Measurements from ENCODE around the gene TENT4A. TPM values are rescaled to one million over a fixed set of nuclear protein-coding genes. Genes with fewer than 3 reads are reported as not detected.

Gene TENT4A
- total and polyA plus RNA-seq, 2 experiments from 2014 or later: 6.7 to 27.0 TPM

DNA sequence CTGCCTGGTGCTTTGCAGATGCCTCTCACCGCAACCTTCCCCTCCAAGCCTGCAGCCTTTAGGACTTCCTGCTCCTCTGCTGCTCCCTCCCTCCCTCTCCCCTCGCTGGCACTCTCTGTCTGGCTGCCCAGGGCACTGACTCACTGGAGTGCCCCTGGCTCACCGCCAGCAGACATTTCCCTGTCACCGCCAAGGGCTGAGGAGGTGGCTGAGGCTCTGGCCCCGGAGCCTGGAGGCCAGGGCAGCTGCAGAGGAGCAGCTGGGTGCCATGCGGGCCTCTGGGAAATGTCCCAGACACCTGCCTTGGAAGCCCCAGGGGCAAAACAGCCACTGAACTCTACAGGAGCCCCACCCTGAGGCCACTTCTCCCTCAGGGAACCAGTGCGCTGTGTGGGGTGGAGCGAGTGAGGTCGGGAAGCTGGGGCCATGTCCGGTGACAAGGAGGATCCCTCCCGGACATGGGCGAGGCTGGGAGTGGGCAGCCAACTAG is 53.4 kb downstream of the TENT4A start:
- no peaks in the 10 kb centered on the region for H3K9me3 ChIP-seq (ENCODE audit: low read depth)
- TF ChIP-seq CTCF (IDR thresholded peaks at IDR 0.05; ENCODE audit: low read depth, low read length): no peak
- DNase-seq (ENCODE audit: low read depth in 1 of 2, low spot score in 1 of 2): peak; percentile 41 to 44
- no peaks in the 10 kb centered on the region for H3K27me3 ChIP-seq
- H3K36me3 ChIP-seq: no peaks in the 10 kb centered on the region
- H3K4me3 ChIP-seq: no peak overlapping the region
- H3K27ac ChIP-seq: no peak overlapping the region
- no peaks in the 10 kb centered on the region for H3K4me1 ChIP-seq (ENCODE audit: low read depth)

- H3K4me1 ChIP-seq (ENCODE audit: low read depth): no peaks in the 10 kb centered on the region
- no peaks in the 10 kb centered on the region for H3K27me3 ChIP-seq
- H3K4me3 ChIP-seq: no peak overlapping the region
- DNase-seq (ENCODE audit: low read depth in 1 of 2, low spot score in 1 of 2): no peak
- no peak overlapping the region for H3K27ac ChIP-seq
- H3K36me3 ChIP-seq: no peaks in the 10 kb centered on the region
- no peak for TF ChIP-seq CTCF (IDR thresholded peaks at IDR 0.05; ENCODE audit: low read depth, low read length)
- H3K9me3 ChIP-seq (ENCODE audit: low read depth): no peaks in the 10 kb centered on the region
Measured at GRCh38 chr5:6767481-6768063, 54.3 kb downstream of the TENT4A start.

DNA sequence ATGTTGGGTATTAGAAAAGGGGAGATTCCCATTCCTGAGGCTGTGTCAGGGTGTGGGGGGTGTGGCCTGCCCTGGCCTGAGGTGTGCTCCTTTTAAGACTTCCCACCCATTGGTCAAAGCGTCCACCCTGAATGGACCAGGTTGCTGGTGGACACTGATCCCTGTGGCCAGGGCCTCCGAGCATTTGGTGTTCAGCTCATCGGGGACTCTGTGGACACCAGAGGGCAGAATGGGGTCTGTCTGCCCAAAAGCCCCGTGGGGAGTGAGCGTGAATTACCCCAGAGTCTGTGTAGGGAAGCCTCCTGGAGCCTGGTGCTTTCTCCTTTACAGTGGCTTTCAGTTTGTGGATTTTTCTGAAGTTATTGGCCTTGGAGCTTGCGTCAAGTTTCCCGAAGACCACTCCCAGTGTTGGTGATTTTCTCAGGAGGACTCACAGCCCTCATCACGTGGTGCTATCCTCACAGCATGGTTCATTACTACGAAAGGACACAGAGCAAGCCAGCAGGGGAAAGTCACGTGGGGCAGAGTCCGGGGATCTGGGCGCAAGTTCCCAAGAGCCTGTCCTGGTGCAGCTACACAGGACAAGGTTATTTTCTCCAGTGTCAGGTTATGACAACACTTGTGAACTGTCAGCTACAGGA is 55.5 kb downstream of the TENT4A start:
- Histone ChIP-seq H3K4me1 (ENCODE audit: low read depth) (no peaks in the 10 kb centered on the region), H3K36me3 (no peaks in the 10 kb centered on the region), H3K4me3 (no peak overlapping the region), H3K9me3 (ENCODE audit: low read depth) (no peaks in the 10 kb centered on the region), H3K27ac (no peak overlapping the region), H3K27me3 (no peaks in the 10 kb centered on the region)
- DNase-seq (ENCODE audit: low read depth in 1 of 2, low spot score in 1 of 2): no peak
- TF ChIP-seq CTCF (IDR thresholded peaks at IDR 0.05; ENCODE audit: low read depth, low read length): peak; percentile 17

DNA sequence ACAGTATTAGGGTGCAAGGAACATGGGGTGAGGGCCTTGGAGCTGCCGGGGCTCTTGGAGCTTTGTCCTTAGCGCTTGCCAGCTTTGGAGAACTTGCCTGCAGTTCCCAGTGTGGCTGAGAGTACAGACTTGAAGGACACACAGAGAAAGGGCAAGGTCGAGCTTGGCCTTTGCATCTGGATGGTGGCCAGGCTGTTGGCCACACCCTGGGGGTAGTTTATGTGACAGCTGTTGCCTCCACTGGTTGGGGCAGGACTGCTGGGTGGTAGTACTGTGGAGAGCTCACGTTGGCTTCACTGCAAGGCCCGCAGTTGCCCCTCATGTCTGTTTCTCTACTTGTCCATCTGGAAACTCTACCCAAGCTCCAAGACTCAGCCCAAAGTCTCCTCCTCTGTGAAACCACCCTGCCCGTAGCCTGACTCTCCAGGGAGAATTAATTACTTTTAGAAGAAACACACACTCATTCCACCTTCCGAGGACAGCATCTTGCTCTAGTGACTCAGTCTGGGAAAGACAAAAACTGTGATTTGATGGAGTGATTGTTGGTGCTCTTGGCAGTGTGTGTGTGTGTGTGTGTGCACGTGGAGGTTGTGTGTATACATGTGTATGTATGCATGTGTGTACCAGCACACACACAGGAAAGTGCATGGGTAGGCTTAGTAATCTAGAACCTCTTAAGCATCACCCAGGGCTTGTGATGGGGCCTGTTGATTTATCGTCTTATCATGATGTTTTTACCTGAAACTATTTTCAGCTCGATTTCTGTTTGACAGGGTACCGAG is 57.8 kb downstream of the TENT4A start:
- no peaks in the 10 kb centered on the region for H3K9me3 ChIP-seq (ENCODE audit: low read depth)
- no peak for DNase-seq (ENCODE audit: low read depth in 1 of 2, low spot score in 1 of 2)
- H3K4me3 ChIP-seq: no peak overlapping the region
- TF ChIP-seq CTCF (IDR thresholded peaks at IDR 0.05; ENCODE audit: low read depth, low read length): no peak
- no peaks in the 10 kb centered on the region for H3K4me1 ChIP-seq (ENCODE audit: low read depth)
- H3K27me3 ChIP-seq: no peaks in the 10 kb centered on the region
- no peak overlapping the region for H3K27ac ChIP-seq
- H3K36me3 ChIP-seq: no peaks in the 10 kb centered on the region

GRCh38 chr5:6772886-6773285 is 59.7 kb downstream of the TENT4A start:
- H3K9me3 ChIP-seq (ENCODE audit: low read depth): no peaks in the 10 kb centered on the region
- H3K4me3 ChIP-seq: no peak overlapping the region
- H3K36me3 ChIP-seq: no peaks in the 10 kb centered on the region
- no peaks in the 10 kb centered on the region for H3K4me1 ChIP-seq (ENCODE audit: low read depth)
- no peak for DNase-seq (ENCODE audit: low read depth in 1 of 2, low spot score in 1 of 2)
- no peak overlapping the region for H3K27ac ChIP-seq
- TF ChIP-seq CTCF (IDR thresholded peaks at IDR 0.05; ENCODE audit: low read depth, low read length): no peak
- H3K27me3 ChIP-seq: no peaks in the 10 kb centered on the region
